Esophagus muscularis mucosa (tissue), 4 donors: ENCODE measurements around the gene GATA3. TPM values are rescaled to one million over a fixed set of nuclear protein-coding genes. Genes with fewer than 3 reads are reported as not detected.

Experiments used
- DNase-seq: peaks from one replicate; pipeline ENCODE4 v3.0.0-alpha.2; 2017; ENCODE audit errors: extremely low spot score
- H3K27ac ChIP-seq, 4 donors: fragments of 200-600 bp; sonication (generic); replicated peaks in 1 of 4; 1 replicate in 3 of 4; 2 replicates in 1 of 4; pipeline ENCODE4 v1.5.1; 2016 to 2019; ENCODE audit warnings: mild to moderate bottlenecking in 1 of 4
- H3K27me3 ChIP-seq, 4 donors: fragments of 200-600 bp; sonication (generic); one replicate each; pipeline versions ENCODE4 v1.5.1 to v1.6.0; 2016 to 2019
- H3K36me3 ChIP-seq, 4 donors: fragments of 200-600 bp; sonication (generic); one replicate each; pipeline ENCODE4 v1.5.1; 2016 to 2019
- H3K4me1 ChIP-seq, 4 donors: fragments of 200-600 bp; sonication (generic); one replicate each; pipeline ENCODE4 v1.5.1; 2016 to 2019
- H3K4me3 ChIP-seq, 4 donors: fragments of 200-600 bp; sonication (generic); 1 replicate in 2 of 4; 2 replicates in 2 of 4; pipeline ENCODE4 v1.5.1; 2016 to 2019; ENCODE audit warnings: mild to moderate bottlenecking in 4 of 4, moderate library complexity in 1 of 4
- H3K9me3 ChIP-seq, 4 donors: fragments of 200-600 bp; sonication (generic); 1 replicate in 3 of 4; 2 replicates in 1 of 4; pipeline ENCODE4 v1.5.1; 2016 to 2019
- CTCF ChIP-seq, 3 experiments: fragments of 200-600 bp in 2 of 3; fragments of 450-650 bp in 1 of 3; sonication (generic) in 2 of 3; IDR thresholded peaks; one replicate each; pipeline ENCODE4 v1.5.1; 2017 to 2019; ENCODE audit warnings: antibody characterized with exemption in 3 of 3, mild to moderate bottlenecking in 2 of 3, moderate library complexity in 1 of 3
- EP300 ChIP-seq: sonication (generic); formaldehyde crosslinking; IDR thresholded peaks from one replicate; pipeline ENCODE4 v1.6.1; 2017; ENCODE audit warnings: antibody characterized with exemption
- POLR2A ChIP-seq: fragments of 450-650 bp; IDR thresholded peaks from one replicate; pipeline ENCODE4 v1.6.1; 2017; ENCODE audit warnings: antibody characterized with exemption, moderate library complexity, mild to moderate bottlenecking, low read depth
- POLR2AphosphoS5 ChIP-seq, 2 donors: sonication (generic); formaldehyde crosslinking; IDR thresholded peaks; one replicate each; pipeline ENCODE4 v1.6.1; 2017; ENCODE audit warnings: antibody characterized with exemption in 2 of 2
- WGBS: methylation state at CpG from one replicate; pipeline ENCODE4 v1.1.5; 2018; 5-methylcytosine and 5-hydroxymethylcytosine counted together
- intact Hi-C: fragments of 100-400 bp; cut with DNase I; formaldehyde crosslinking; loops from one replicate; pipeline ENCODE4 v1.15.1; 2023
- total RNA-seq, 4 donors: library from RNA; depleted of rRNA; stranded (reverse); fragments of >200 nt; gene quantifications; one replicate each; pipeline versions ENCODE4 v1.1.0 to v1.2.1, GENCODE V29; 2016

Gene GATA3
- total RNA-seq, 4 donors from 2014 or later, result 0.19 to 0.46 (median 0.33) TPM; not detected in 1

- Histone ChIP-seq H3K9me3 (no peaks in the 10 kb centered on the region), H3K36me3 (no peaks in the 10 kb centered on the region), H3K27me3 (peaks cover 0 to 4% (median 0%) of the 10 kb centered on the region in 4 donors), H3K27ac (no peak overlapping the region), H3K4me3 (no peak overlapping the region), H3K4me1 (no peaks in the 10 kb centered on the region)
- DNase-seq, result no peak
- intact Hi-C loops, result no loop called here
- no peak for TF ChIP-seq CTCF (IDR thresholded peaks at IDR 0.05)
- TF ChIP-seq POLR2A, result no peak
- WGBS, result 67% methylated on average over 5 of the region's 5 CpGs
Observed at GRCh38 chr10:8116474-8116873, 62.0 kb downstream of the GATA3 start.

- Histone ChIP-seq H3K27ac (no peak overlapping the region), H3K4me1 (no peaks in the 10 kb centered on the region), H3K36me3 (no peaks in the 10 kb centered on the region), H3K27me3 (peaks cover 0 to 4% (median 0%) of the 10 kb centered on the region in 4 donors), H3K4me3 (no peak overlapping the region), H3K9me3 (no peaks in the 10 kb centered on the region)
- TF ChIP-seq EP300 (no peak), POLR2A (no peak), CTCF (IDR thresholded peaks at IDR 0.05) (no peak), POLR2AphosphoS5 (IDR thresholded peaks at IDR 0.05) (no peak)
- intact Hi-C loops, result no loop called here
- DNase-seq, result no peak
- WGBS, result 77% methylated on average over 12 of the region's 12 CpGs
Observed at GRCh38 chr10:8116926-8117493, 62.5 kb downstream of the GATA3 start.

- H3K4me1 ChIP-seq, result no peaks in the 10 kb centered on the region
- H3K9me3 ChIP-seq, result no peaks in the 10 kb centered on the region
- TF ChIP-seq EP300, result no peak
- TF ChIP-seq CTCF (IDR thresholded peaks at IDR 0.05), result no peak
- TF ChIP-seq POLR2A, result no peak
- no peak for TF ChIP-seq POLR2AphosphoS5 (IDR thresholded peaks at IDR 0.05)
- H3K36me3 ChIP-seq, result no peaks in the 10 kb centered on the region
- H3K27ac ChIP-seq, result no peak overlapping the region
- intact Hi-C loops, result no loop called here
- no peaks in the 10 kb centered on the region for H3K27me3 ChIP-seq
- H3K4me3 ChIP-seq, result no peak overlapping the region
- 74% methylated on average over 12 of the region's 12 CpGs for whole genome bisulfite sequencing
- DNase-seq, result no peak
Observed at GRCh38 chr10:8121201-8121890, 66.9 kb downstream of the GATA3 start.

- no peaks in the 10 kb centered on the region for H3K9me3 ChIP-seq
- 82% methylated on average over 7 of the region's 7 CpGs for WGBS
- intact Hi-C loops, result no loop called here
- no peak for DNase-seq
- no peak overlapping the region for H3K4me3 ChIP-seq
- no peaks in the 10 kb centered on the region for H3K36me3 ChIP-seq
- TF ChIP-seq CTCF (IDR thresholded peaks at IDR 0.05), result no peak
- no peak overlapping the region for H3K27ac ChIP-seq
- no peaks in the 10 kb centered on the region for H3K4me1 ChIP-seq
- no peaks in the 10 kb centered on the region for H3K27me3 ChIP-seq
Observed at GRCh38 chr10:8122611-8123369, 68.3 kb downstream of the GATA3 start.
